OCI-LY1 (cell line): ENCODE data around the gene CDK9.

ENCODE experiments used
- EZH2 ChIP-seq: fragments of 200-600 bp; sonication (generic), shearing (Covaris generic); IDR thresholded peaks from 2 replicates; pipeline ENCODE4 v1.8.0; 2017; ENCODE audit warnings: borderline replicate concordance, mixed run types, mild to moderate bottlenecking, antibody characterized with exemption, low read length, moderate library complexity, mixed read lengths
- TF ChIP-seq, protein P1 (sequence below): fragments of 200-600 bp; sonication (generic), shearing (Covaris generic); IDR thresholded peaks from 2 replicates; pipeline ENCODE4 v1.5.1; 2017; ENCODE audit warnings: mild to moderate bottlenecking, antibody characterized with exemption, low read length, moderate library complexity, mixed read lengths

DNA sequence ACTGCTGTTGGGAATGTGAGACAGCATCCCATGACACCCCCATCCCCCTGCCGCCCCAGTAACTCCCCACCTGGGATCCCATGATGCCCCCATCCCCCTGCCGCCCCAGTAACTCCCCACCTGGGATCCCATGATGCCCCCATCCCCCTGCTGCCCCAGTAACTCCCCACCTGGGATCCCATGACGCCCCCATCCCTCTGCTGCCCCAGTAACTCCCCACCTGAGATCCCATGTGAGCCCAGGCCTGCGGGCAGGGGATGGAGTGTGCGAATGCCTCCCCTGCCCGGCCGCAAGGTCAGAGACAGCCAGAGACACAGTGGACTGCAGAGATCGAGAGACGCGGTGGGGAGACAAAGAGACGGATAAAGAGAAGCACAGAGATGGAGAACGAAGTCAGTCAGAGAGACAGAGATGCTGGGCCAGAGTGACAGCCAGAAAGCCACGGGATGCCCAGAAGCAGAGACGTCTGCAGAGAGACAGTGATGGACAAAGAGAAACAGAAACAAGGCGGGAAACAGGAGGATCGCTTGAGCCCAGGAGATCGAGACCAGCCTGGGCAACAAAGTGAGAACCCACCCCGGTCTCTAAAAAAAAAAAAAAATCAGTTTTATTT lies 8.4 kb upstream of the CDK9 start:
- TF ChIP-seq, protein P1, sequence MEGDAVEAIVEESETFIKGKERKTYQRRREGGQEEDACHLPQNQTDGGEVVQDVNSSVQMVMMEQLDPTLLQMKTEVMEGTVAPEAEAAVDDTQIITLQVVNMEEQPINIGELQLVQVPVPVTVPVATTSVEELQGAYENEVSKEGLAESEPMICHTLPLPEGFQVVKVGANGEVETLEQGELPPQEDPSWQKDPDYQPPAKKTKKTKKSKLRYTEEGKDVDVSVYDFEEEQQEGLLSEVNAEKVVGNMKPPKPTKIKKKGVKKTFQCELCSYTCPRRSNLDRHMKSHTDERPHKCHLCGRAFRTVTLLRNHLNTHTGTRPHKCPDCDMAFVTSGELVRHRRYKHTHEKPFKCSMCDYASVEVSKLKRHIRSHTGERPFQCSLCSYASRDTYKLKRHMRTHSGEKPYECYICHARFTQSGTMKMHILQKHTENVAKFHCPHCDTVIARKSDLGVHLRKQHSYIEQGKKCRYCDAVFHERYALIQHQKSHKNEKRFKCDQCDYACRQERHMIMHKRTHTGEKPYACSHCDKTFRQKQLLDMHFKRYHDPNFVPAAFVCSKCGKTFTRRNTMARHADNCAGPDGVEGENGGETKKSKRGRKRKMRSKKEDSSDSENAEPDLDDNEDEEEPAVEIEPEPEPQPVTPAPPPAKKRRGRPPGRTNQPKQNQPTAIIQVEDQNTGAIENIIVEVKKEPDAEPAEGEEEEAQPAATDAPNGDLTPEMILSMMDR = no peak
- TF ChIP-seq EZH2 = no peak
